SK-N-SH treated with all-trans-retinoic acid at 6 μM for 48 hours (cell line): ENCODE results near the gene RRP1.

ENCODE experiments used
- BACH2 ChIP-seq: fragments of 250-450 bp; sonication (Bioruptor Pico); IDR thresholded peaks from 2 replicates; pipeline ENCODE4 v1.9.0; 2021; ENCODE audit warnings: mild to moderate bottlenecking, borderline replicate concordance
- CREB5 ChIP-seq: fragments of 250-450 bp; sonication (Bioruptor Pico); IDR thresholded peaks from 2 replicates; pipeline ENCODE4 v1.5.1; 2020; ENCODE audit warnings: low read depth, mild to moderate bottlenecking, moderate library complexity
- ZFP3 ChIP-seq: fragments of 250-450 bp; sonication (Bioruptor Pico); IDR thresholded peaks from 2 replicates; pipeline ENCODE4 v1.5.0; 2020; ENCODE audit warnings: mild to moderate bottlenecking, moderate library complexity
- TF ChIP-seq, protein P1 (sequence below): fragments of 250-450 bp; sonication (Bioruptor Pico); IDR thresholded peaks from 2 replicates; pipeline ENCODE4 v1.8.0; 2020; ENCODE audit warnings: mild to moderate bottlenecking, moderate library complexity, borderline replicate concordance

DNA sequence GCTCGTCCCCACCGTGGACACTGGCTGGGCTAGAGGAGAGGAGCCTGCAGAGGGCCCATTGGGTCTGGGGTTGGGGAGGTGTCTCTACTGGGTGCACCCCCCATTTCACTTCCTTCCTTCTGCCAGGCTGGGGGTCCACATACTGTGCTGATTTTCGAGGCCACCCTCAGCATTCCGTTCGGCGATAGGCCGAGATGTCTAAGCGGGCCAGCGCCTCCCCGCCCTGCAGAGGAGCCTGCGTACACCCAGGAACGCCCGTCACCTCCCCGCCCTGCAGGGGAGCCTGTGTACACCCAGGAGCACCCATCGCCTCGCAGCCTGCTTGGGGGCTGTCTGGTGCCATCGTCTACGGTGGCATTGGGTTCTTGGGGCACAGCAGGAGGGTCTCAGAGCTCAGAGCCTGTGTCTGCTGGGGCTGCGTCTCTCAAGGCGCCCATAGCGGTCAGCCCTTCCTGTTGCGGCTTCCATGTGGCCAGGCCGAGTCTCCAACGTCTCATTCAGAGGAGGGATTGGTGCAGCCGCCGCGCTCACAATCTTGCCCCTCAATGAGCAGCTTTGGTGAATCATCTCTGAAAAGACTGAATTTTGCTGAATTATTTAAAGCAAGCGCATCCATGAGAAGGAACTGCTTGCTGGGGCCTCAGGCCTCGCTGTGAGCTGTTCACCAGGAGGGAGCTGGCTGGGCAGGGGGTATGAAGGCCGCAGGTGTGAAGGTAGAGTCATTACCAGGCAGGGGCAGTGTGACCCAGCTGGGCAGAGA, 44.9 kb downstream of the RRP1 start:
- TF ChIP-seq BACH2 (CRISPR knock-in tag) (no peak), CREB5 (CRISPR knock-in tag) (no peak), ZFP3 (no peak)
- TF ChIP-seq, protein P1, sequence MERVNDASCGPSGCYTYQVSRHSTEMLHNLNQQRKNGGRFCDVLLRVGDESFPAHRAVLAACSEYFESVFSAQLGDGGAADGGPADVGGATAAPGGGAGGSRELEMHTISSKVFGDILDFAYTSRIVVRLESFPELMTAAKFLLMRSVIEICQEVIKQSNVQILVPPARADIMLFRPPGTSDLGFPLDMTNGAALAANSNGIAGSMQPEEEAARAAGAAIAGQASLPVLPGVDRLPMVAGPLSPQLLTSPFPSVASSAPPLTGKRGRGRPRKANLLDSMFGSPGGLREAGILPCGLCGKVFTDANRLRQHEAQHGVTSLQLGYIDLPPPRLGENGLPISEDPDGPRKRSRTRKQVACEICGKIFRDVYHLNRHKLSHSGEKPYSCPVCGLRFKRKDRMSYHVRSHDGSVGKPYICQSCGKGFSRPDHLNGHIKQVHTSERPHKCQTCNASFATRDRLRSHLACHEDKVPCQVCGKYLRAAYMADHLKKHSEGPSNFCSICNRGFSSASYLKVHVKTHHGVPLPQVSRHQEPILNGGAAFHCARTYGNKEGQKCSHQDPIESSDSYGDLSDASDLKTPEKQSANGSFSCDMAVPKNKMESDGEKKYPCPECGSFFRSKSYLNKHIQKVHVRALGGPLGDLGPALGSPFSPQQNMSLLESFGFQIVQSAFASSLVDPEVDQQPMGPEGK (CRISPR knock-in tag): no peak
